ENCODE measurements around the gene ANXA2R.

ANXA2R gene

GRCh38 chr5:43042626-43043399, 2.7 kb upstream of the ANXA2R start (continued):
- TF ChIP-seq ELK4 (IDR thresholded peaks at IDR 0.05; ENCODE audit: borderline replicate concordance, low read depth, low read length) (no peak), ATF2 (tag by site-specific recombination; IDR thresholded peaks at IDR 0.05; ENCODE audit: low read depth) (no peak), ZNF266 (tag by site-specific recombination; IDR thresholded peaks at IDR 0.05; ENCODE audit: low read depth) (no peak), ZNF529 (tag by site-specific recombination; IDR thresholded peaks at IDR 0.05; ENCODE audit: insufficient replicate concordance) (no peak), ZNF202 (tag by site-specific recombination; IDR thresholded peaks at IDR 0.05; ENCODE audit: borderline replicate concordance) (no peak), ZNF558 (tag by site-specific recombination; IDR thresholded peaks at IDR 0.05) (peak; percentile 3; the same call in 1 of the 2 replicates), ZFHX2 (tag by site-specific recombination; conservative IDR thresholded peaks at IDR 0.05) (no peak), YY1 (tag by site-specific recombination; IDR thresholded peaks at IDR 0.05) (no peak; the same call in 1 of the 2 replicates), ZBTB10 (tag by site-specific recombination; IDR thresholded peaks at IDR 0.05) (0 out of 2 replicates have a peak, but pooled peaks have one; percentile 13), ZSCAN5A (tag by site-specific recombination; IDR thresholded peaks at IDR 0.05) (0 out of 2 replicates have a peak, but pooled peaks have one; percentile 55), ZNF621 (tag by site-specific recombination; IDR thresholded peaks at IDR 0.05) (no peak), ZNF391 (tag by site-specific recombination; IDR thresholded peaks at IDR 0.05; ENCODE audit: borderline replicate concordance, low read depth) (0 out of 2 replicates have a peak, but pooled peaks have one; percentile 63), AEBP2 (tag by site-specific recombination; IDR thresholded peaks at IDR 0.05; ENCODE audit: borderline replicate concordance) (no peak), ZNF23 (tag by site-specific recombination; IDR thresholded peaks at IDR 0.05; ENCODE audit: borderline replicate concordance) (no peak), ZNF777 (tag by site-specific recombination; IDR thresholded peaks at IDR 0.05; ENCODE audit: borderline replicate concordance) (no peak), ZNF10 (tag by site-specific recombination; IDR thresholded peaks at IDR 0.05) (peak; percentile 93), ZNF626 (tag by site-specific recombination; IDR thresholded peaks at IDR 0.05) (no peak), ZNF677 (tag by site-specific recombination; IDR thresholded peaks at IDR 0.05) (no peak), REPIN1 (tag by site-specific recombination; IDR thresholded peaks at IDR 0.05; ENCODE audit: low read depth) (no peak), ZNF555 (tag by site-specific recombination; conservative IDR thresholded peaks at IDR 0.05) (no peak), SETDB1 (IDR thresholded peaks at IDR 0.05; ENCODE audit: insufficient read length, low read length) (peak; percentile 72), OSR2 (tag by site-specific recombination; IDR thresholded peaks at IDR 0.05) (peak; percentile 67; the same call in 1 of the 2 replicates), OVOL3 (tag by site-specific recombination; IDR thresholded peaks at IDR 0.05) (peak; percentile 35; the same call in 1 of the 2 replicates), ZNF518A (tag by site-specific recombination; conservative IDR thresholded peaks at IDR 0.05; ENCODE audit: low read depth) (peak; percentile 12; the same call in 1 of the 2 replicates), SCRT2 (tag by site-specific recombination; IDR thresholded peaks at IDR 0.05) (peak; percentile 16; the same call in 1 of the 2 replicates)

Data from HEK293 (cell line).